ENCODE measurements around the gene CPPED1.

DNA sequence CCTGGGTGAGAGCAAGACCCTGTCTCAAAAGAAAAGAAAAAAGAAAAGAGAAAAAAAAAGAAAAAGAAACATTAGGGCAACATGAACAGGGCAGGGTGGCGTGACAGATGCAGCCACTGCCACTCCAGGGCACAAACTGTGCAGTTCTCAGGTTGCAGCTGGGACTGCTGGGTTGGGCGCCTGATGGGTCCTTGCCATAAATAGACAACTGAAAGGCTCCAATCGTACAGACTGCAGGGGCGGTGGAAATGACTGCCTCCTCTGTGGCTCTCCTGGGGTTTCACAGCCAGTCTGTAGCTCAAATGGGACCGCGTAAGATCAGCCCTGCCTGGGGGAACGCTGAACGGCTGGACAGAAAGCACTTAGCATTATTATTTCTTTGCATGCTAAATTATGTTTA, 130.7 kb downstream of the CPPED1 start:
- no peak for TF ChIP-seq ZNF571 (tag by site-specific recombination; IDR thresholded peaks at IDR 0.05)
- TF ChIP-seq CTCF (tag by site-specific recombination; IDR thresholded peaks at IDR 0.05): no peak
- no peak for TF ChIP-seq ZNF184 (tag by site-specific recombination; IDR thresholded peaks at IDR 0.05)
- TF ChIP-seq ZBTB1 (tag by site-specific recombination; IDR thresholded peaks at IDR 0.05): no peak
- TF ChIP-seq ZSCAN23 (tag by site-specific recombination; IDR thresholded peaks at IDR 0.05): no peak
- no peak for TF ChIP-seq OSR2 (tag by site-specific recombination; IDR thresholded peaks at IDR 0.05)
- no peak for TF ChIP-seq HIC1 (tag by site-specific recombination; IDR thresholded peaks at IDR 0.05)
- no peak for TF ChIP-seq ZNF549 (tag by site-specific recombination; IDR thresholded peaks at IDR 0.05)
